ENCODE measurements around the gene DYRK1A.

The DYRK1A gene

DNA sequence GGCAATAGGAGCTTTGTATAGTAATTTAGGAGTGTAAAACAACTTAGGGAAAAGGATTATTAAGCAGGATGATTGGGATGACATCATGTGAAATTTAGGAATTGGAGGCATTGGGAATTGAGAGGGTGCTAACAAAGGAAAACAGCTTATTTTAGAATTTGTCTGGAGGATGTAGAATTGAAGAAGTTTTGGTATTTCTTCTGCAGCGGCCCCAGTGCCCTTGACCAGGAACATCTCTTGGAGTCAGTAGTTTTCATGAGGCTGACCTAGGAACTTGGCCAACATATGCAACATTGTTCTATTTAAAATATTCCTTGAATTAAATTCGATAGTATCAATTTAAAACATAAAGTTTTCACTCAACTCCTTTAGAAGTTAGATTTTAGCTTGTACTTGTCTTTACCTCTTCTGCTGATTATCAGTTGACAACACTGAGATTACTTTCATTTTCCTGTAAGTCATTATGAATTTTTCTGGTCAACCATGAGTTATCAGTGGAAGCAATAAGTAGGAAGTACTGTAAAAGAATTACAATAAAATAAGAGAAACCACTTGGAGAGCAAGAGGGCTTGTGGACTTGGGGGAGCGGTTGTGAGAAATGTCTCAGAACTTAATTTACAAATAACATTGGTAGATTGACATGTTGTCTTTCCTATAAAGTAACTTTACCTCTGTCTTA lies 52.8 kb downstream of the DYRK1A start:
- no peak overlapping the region for H3K27ac ChIP-seq
- TF ChIP-seq, protein P1, sequence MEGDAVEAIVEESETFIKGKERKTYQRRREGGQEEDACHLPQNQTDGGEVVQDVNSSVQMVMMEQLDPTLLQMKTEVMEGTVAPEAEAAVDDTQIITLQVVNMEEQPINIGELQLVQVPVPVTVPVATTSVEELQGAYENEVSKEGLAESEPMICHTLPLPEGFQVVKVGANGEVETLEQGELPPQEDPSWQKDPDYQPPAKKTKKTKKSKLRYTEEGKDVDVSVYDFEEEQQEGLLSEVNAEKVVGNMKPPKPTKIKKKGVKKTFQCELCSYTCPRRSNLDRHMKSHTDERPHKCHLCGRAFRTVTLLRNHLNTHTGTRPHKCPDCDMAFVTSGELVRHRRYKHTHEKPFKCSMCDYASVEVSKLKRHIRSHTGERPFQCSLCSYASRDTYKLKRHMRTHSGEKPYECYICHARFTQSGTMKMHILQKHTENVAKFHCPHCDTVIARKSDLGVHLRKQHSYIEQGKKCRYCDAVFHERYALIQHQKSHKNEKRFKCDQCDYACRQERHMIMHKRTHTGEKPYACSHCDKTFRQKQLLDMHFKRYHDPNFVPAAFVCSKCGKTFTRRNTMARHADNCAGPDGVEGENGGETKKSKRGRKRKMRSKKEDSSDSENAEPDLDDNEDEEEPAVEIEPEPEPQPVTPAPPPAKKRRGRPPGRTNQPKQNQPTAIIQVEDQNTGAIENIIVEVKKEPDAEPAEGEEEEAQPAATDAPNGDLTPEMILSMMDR (conservative IDR thresholded peaks at IDR 0.05; ENCODE audit: low read depth), result no peak
- ChIA-PET POLR2A (ENCODE audit: low non-redundant PET) (no interaction called here), CTCF (interaction anchor here (0.8 kb wide), 1 partner anchor 415 kb away, joined by 3 read pairs; no protein-coding TSS in a partner anchor)
- DNase-seq (ENCODE audit: low spot score), result no peak

DNA sequence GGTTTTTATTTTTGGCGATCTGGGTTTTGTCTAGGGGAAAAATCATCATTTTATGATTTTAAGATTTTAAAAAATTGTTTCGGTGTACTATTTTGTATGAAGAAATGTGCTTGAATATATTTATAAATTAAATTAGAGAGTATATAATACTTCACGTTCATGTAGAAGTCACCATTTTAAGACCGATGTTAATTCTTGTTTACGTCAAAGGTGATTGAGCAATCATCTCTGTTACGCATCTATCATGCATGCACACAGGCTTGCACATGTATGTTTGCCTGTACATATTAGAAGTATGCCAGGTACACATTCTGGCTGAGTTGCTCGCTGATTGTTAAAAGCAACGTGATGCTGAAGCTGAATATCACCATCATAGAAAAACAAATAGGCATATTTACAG lies 54.7 kb downstream of the DYRK1A start:
- no peak overlapping the region for H3K27ac ChIP-seq
- CTCF ChIA-PET, result interaction anchor here (0.6 kb wide), 1 partner anchor 41 kb away, joined by 9 read pairs; no protein-coding TSS in a partner anchor
- POLR2A ChIA-PET (ENCODE audit: low non-redundant PET), result no interaction called here
- no peak for DNase-seq (ENCODE audit: low spot score)
- TF ChIP-seq, protein P1 (conservative IDR thresholded peaks at IDR 0.05; ENCODE audit: low read depth), result no peak

- POLR2A ChIA-PET (ENCODE audit: low non-redundant PET), result no interaction called here
- TF ChIP-seq, protein P1 (conservative IDR thresholded peaks at IDR 0.05; ENCODE audit: low read depth), result no peak
- CTCF ChIA-PET, result interaction anchor here (0.7 kb wide), 1 partner anchor 49 kb away, joined by 5 read pairs; no protein-coding TSS in a partner anchor
- DNase-seq (ENCODE audit: low spot score), result no peak
- no peak overlapping the region for H3K27ac ChIP-seq
Observed at GRCh38 chr21:37422382-37422781, 55.8 kb downstream of the DYRK1A start.

GRCh38 chr21:37423103-37423502 lies 56.5 kb downstream of the DYRK1A start:
- ChIA-PET POLR2A (ENCODE audit: low non-redundant PET) (no interaction called here), CTCF (no interaction called here)
- TF ChIP-seq, protein P1 (conservative IDR thresholded peaks at IDR 0.05; ENCODE audit: low read depth), result no peak
- DNase-seq (ENCODE audit: low spot score), result no peak
- H3K27ac ChIP-seq, result no peak overlapping the region

DNA sequence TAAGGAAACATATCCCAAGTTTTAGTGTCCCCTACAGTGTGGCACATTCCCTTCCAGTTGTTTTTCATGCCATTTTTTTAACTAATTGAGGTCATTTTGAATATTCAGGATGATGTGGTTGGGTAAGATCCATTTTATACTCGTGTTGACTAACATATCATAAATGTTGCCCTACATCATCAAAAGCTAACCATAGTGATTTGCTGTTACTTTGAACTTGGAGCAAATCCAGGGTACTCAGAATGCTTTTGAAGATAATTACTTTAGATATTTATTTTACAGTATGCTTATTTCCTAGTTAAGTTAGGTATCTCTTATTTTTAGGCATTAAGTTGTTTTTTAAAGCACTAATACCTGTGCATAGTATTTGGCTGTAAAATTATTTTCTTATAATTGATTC lies 57.8 kb downstream of the DYRK1A start:
- POLR2A ChIA-PET (ENCODE audit: low non-redundant PET), result no interaction called here
- TF ChIP-seq, protein P1 (conservative IDR thresholded peaks at IDR 0.05; ENCODE audit: low read depth), result no peak
- CTCF ChIA-PET, result no interaction called here
- H3K27ac ChIP-seq, result no peak overlapping the region
- DNase-seq (ENCODE audit: low spot score), result no peak

GRCh38 chr21:37425001-37425400 lies 58.4 kb downstream of the DYRK1A start:
- H3K27ac ChIP-seq, result no peak overlapping the region
- TF ChIP-seq, protein P1 (conservative IDR thresholded peaks at IDR 0.05; ENCODE audit: low read depth), result no peak
- POLR2A ChIA-PET (ENCODE audit: low non-redundant PET), result no interaction called here
- CTCF ChIA-PET, result no interaction called here
- no peak for DNase-seq (ENCODE audit: low spot score)

Measured in RWPE1 (cell line).